ENCODE measurements around the gene RTTN.
"Not testable (repeated sequence)": the region's sequence is repeated elsewhere in the genome, so short reads cannot be mapped to it uniquely, and the experiment has no call there.

RTTN gene

GRCh38 chr18:70149616-70150301, 55.7 kb downstream of the RTTN start:
- no peak for DNase-seq

- DNase-seq = no peak
These were observed 56.3 kb downstream of the RTTN start for GRCh38 chr18:70149156-70149555.

DNA sequence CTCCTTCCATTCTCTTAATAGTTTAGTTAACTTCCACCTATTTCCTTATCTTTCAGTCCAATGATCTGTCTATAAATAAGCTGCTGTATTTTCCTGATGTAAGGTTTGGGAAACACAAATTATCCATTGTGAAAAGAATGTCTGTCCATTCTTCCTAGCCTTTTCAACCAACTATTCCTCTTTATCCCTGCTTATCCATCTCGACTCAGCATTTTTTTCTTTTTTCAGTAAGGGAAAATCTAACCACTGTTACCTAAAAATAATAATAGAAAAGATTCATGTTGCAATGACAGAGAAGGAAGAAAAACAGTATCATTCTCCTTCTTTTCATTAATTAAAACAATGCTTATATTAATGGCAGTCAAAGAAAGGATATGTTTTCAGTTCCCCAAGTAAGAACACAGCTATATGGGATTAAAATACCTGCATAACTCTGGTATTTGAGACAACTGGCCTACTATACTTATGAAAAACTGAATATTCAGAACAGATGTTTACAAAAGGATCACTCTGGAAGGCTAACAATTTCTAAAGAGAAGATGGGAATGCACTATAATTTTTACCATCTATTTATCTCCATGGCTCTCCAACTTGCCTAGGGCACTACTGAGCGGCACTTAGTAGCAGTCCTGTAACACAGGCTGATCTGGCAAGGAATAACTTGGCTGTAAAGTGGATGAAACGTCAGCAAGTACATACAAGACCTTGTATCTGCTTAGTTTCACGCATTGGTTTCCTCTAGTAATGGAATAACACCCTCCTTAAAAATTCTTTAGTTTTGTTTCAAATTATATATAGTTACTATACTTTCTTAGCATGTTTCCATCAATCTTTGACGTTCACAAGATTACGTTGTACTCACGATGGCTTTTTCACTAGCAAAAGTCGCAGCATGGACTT, 57.2 kb downstream of the RTTN start:
- DNase-seq = no peak

GRCh38 chr18:70146174-70146573, 59.3 kb downstream of the RTTN start:
- no peak for DNase-seq

GRCh38 chr18:70142001-70142400, 63.5 kb downstream of the RTTN start:
- no peak for DNase-seq

GRCh38 chr18:70139138-70139537, 66.3 kb downstream of the RTTN start:
- DNase-seq = no peak

DNA sequence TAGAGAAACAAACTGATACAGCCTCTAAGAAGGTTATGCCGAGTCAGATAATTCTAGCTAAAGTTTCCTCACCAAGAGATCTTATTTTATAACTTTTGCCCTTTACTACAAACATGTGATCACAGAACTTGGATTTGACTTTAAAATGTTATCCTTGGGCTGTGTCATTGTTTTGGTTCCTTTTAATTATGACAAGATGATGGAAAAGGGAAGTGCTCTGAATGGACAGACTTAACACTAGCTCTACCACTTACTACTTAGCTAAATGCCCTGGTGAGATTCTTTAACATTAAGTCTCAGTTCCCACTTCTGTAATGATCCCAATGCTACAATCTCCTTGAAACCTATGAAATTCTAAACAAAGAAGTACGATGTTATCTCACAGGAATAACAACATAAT, 69.9 kb downstream of the RTTN start:
- no peak for DNase-seq

- DNase-seq = no peak
These were observed 72.5 kb downstream of the RTTN start for GRCh38 chr18:70132999-70133398.

- DNase-seq = no peak
These were observed 77.2 kb downstream of the RTTN start for GRCh38 chr18:70128271-70128670.

DNA sequence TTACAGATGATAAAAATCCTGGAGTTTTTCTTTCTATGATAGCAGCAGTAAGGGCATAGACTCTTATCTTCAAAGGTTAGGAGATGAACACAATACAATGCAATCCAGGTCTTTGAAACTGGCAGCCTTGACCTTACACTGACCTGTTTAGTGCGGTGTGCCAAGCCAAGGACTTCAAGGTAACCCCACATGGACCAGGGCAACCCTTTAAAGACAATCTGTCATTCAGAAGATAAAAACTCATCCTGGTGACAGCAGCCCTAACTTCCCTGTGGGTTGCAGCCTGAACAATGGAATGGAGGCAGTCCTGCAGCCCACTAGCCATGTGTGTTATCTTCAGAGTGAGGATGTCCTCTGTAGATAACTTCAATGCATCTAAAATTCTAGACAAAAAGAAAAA, 78.1 kb downstream of the RTTN start:
- DNase-seq = no peak

DNA sequence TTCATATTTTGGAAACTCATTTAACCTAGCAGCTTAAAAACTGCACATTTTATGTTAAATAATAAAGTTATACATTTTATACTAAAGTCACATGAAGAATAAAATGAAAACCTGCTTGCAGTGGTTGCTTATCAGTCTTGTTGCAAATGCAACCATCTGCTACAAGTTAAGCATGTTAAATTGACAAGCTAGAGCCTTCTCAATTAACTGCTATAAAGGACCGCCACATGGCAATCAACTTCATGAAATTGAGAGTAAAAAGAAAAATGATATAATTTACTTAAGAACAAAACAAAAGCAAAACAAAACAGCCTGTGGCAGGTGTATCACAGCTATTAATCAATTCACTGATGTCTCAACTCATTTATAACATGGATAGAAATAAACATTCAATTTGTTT, 78.7 kb downstream of the RTTN start:
- no peak for DNase-seq

DNA sequence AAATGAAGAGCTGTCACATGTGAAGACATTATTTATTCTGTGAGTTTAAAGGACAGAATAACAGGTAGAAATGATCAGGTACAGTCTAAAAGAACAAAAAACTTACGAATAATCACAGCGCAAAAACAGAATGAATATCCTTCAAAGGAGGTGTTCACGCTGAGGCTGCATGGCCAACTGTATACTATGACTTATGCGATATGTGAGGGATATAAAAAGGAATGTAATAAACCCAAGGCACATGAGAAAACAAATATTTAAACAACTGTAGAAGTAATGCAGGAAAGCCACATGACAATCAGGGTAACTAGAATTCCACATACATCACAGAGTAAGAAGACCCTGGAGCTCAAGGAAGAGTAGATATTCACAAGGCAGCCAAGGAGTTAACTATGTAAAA, 81.3 kb downstream of the RTTN start:
- DNase-seq = no peak

- no peak for DNase-seq
These were observed 83.6 kb downstream of the RTTN start for GRCh38 chr18:70121842-70122241.

DNA sequence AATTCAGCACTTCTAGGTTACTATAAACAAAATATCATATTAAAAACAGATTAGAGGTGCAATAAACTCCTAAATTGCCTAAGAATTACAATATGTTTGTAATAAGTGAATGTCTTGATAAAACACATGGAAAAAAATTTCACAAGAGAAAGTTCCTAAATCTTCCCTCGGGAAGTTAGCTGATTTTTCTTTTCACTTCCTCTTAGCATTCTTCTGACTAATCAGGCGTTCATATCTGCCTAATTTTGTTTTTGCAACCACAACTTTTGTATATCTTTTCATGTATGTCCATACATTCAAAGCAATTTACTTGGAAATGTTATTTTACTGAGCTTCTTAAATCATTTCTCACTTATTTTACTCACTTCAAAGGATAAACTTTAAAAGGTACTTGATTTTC, 88.5 kb downstream of the RTTN start:
- no peak for DNase-seq

DNA sequence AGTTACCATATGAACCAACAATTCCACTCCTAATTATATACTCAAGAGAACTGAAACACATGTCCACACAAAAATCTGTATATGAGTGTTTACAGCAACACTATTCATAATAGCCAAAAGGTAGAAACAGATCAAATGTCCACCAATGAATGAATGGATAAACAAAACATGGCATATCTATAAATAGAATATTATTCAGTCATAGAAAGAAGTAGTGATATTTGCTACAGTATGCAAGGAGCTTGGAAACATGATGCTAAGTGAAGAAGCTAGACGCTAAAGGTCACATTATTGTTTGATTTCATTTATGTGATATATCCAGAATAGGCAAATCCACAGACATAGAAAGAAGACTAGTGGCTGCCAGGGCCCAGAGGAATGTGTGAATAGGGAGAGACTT, 92.0 kb downstream of the RTTN start:
- DNase-seq = no peak

DNA sequence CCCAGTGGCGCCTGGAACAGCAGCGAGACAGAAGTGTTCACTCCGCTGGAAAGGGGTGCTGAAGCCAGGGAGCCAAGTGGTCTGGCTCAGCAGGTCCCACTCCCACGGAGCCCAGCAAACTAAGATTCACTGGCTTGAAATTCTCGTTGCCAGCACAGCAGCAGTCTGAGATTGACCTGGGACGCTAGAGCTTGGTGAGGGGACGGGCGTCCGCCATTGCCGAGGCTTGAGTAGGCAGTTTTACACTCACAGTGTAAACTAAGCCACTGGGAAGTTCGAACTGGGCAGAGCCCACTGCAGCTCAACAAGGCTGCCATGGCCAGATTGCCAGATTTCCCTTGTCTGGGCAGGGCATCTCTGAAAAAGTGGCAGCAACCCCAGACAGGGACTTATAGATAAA, 94.8 kb downstream of the RTTN start:
- no peak for DNase-seq

DNA sequence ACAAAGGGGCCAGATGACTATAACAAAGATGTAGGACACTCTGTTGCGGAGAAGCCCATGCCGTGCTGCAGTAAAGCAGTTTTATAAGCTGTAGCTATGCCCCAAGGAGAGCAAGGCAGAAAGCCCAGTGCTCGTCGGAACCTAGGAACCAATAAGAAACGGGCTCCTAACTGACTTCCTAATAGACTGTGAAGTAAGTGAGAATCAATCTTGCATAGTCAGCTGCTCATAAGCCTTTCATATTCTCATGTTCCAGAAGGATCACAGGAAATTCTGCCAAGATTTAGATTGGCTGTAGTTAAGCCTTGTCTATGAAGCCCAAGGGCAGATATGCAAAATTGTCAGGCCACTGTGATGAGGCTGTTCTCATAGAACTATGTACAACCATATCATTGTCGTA, 98.4 kb downstream of the RTTN start:
- no peak for DNase-seq

- DNase-seq = not testable (repeated sequence)
These were observed 102.6 kb downstream of the RTTN start for GRCh38 chr18:70102854-70103253.

- no peak for DNase-seq
These were observed 115.6 kb downstream of the RTTN start for GRCh38 chr18:70089858-70090257.

- no peak for DNase-seq
These were observed 119.4 kb downstream of the RTTN start for GRCh38 chr18:70086085-70086484.

DNA sequence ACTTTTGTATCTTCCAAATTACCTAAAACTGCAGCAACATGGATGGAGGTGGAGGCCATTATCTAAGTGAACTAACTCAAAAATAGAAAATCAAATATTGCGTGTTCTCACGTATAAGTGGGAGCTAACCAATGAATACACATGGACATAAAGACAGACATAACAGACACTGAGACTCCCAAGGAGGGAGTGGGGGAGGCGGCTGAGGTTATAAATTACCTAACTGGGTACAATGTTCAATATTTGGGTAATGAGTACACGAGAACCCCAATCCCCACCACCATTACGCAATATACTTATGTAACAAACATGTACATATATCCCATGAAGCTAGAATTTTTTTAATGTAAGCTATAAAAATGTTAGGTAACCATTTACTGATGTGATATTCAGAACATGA, 119.8 kb downstream of the RTTN start:
- DNase-seq = no peak

GRCh38 chr18:70082430-70082829, 123.1 kb downstream of the RTTN start:
- no peak for DNase-seq

DNA sequence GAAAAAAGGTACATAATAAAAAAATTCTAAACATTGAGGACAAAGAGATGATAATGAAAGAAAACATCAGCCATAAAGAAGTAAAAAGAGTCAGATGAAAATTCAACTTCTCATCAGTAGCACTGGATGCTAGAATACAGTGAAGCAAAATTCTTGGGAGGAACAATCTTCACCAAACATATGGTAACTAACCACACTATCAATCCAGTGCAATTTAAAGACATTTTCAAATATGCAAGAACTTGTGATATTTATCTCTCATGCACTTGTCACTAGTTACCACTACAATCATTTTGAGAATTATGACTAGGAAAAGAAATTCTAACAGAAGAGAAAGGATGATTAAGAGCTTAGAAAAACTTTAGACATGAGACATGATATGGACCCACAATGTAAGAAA, 127.4 kb downstream of the RTTN start:
- DNase-seq = no peak

GRCh38 chr18:70075906-70076305, 129.6 kb downstream of the RTTN start:
- DNase-seq = no peak

- DNase-seq = no peak
These were observed 131.4 kb downstream of the RTTN start for GRCh38 chr18:70074116-70074515.

Data from NCI-H187 treated with DMSO at 0.1 percent for 48 hours (cell line).